H1 (cell line): ENCODE results near the gene CCL1. TPM values are rescaled to one million over a fixed set of nuclear protein-coding genes. Genes with fewer than 3 reads are reported as not detected.

Experiments used
- BRCA1 ChIP-seq: IDR thresholded peaks from 2 replicates; pipeline ENCODE4 v1.6.1; 2012; ENCODE audit warnings: low read depth, low read length, improper control_type of control experiment
- CBX8 ChIP-seq: fragments of 300-800, 300-1000 bp; sonication (generic); IDR thresholded peaks from 2 replicates; pipeline ENCODE4 v1.7.1; 2016; ENCODE audit warnings: low read depth, low read length, borderline replicate concordance
- CREB1 ChIP-seq: IDR thresholded peaks from 2 replicates; pipeline ENCODE4 v1.6.1; 2012; ENCODE audit warnings: inconsistent platforms
- SIN3A ChIP-seq, 2 experiments: IDR thresholded peaks in 1 of 2; conservative IDR thresholded peaks in 1 of 2; 2 replicates each; pipeline ENCODE4 v1.6.1; 2011 to 2012; ENCODE audit warnings: low read length in 2 of 2, improper control_type of control experiment in 1 of 2, low read depth in 1 of 2, mild to moderate bottlenecking in 1 of 2
- polyA plus RNA-seq, 7 experiments: library from polyadenylated mRNA; depleted of rRNA in 3 of 7; stranded (reverse) in 5 of 7; unstranded in 2 of 7; fragments of >200 nt in 5 of 7; fragments of 200-250 nt in 2 of 7; gene quantifications; 1 replicate in 5 of 7; 2 replicates in 1 of 7; 4 replicates in 1 of 7; pipeline versions ENCODE4 v1.2.1 to v1.2.3, GENCODE V29; 2011 to 2013; ENCODE audit warnings: missing spikeins in 2 of 7, mixed read lengths in 2 of 7
- total RNA-seq: library from RNA; stranded (reverse); fragmentation: NEBNext Ultra II Directional; extraction: Animal tissue kit (Norgen Biotek cat#: 25700); gene quantifications from 2 replicates; pipeline ENCODE4 v1.2.1, GENCODE V29; 2021

CCL1 gene
- total and polyA plus RNA-seq, 2 of the 8 experiments (the other 6 are each of a cell fraction or from before 2014, with no cell fraction given), result not detected

DNA sequence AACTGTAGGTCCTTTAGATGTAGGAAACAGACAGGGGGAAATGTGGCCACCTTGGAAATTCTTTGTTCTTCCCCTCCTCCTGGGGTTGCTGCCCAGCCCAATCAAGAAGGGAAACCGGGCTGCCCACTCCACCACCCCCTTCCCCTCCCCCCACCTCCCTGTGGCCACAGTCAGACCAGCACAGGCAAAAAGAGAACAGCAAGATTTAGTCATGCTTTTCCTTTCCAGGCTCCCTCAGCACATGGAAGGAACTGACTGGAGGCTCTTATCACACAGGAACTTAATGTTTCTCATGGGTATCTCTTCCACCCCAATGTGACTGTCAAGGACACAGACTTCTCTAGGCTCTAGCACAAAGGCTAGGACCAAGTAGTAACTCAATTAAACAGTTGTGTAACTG lies 3.0 kb upstream of the CCL1 start (continued):
- TF ChIP-seq CBX8 (no peak), BRCA1 (no peak), SIN3A (conservative IDR thresholded peaks at IDR 0.05 in 1 of 2, IDR thresholded peaks at IDR 0.05 in 1 of 2; ENCODE audit: low read depth in 1 of 2, low read length in 2 of 2) (no peak), CREB1 (no peak)
